Loucy (cell line): Measurements from ENCODE around the gene TNRC6C.

Source experiments
- H2AFZ ChIP-seq: fragments of 200-600 bp; sonication (generic); 2 replicates; pipeline ENCODE4 v1.6.0; 2016; ENCODE audit warnings: antibody characterized with exemption, mild to moderate bottlenecking, low read length, moderate library complexity
- H3F3A ChIP-seq: fragments of 200-600 bp; 2 replicates; pipeline ENCODE4 v1.6.0; 2016; ENCODE audit warnings: antibody characterized with exemption, low read depth, mild to moderate bottlenecking
- H3K27me3 ChIP-seq: fragments of 200-600 bp; sonication (generic); 2 replicates; pipeline ENCODE4 v1.6.1; 2014; ENCODE audit warnings: low read length, mild to moderate bottlenecking; ENCODE audit not compliant: insufficient read depth, poor library complexity, severe bottlenecking
- H3K36me3 ChIP-seq: fragments of 200-600 bp; sonication (generic); 2 replicates; pipeline ENCODE4 v1.6.1; 2016; ENCODE audit warnings: low read length; ENCODE audit not compliant: insufficient read depth
- H3K4me1 ChIP-seq: fragments of 200-600 bp; sonication (generic); 2 replicates; pipeline ENCODE4 v1.5.1; 2014; ENCODE audit warnings: low read length, mild to moderate bottlenecking; ENCODE audit not compliant: insufficient read depth, poor library complexity, severe bottlenecking
- H3K4me2 ChIP-seq: fragments of 200-600 bp; sonication (generic); 2 replicates; pipeline ENCODE4 v1.6.0; 2014; ENCODE audit warnings: antibody characterized with exemption, low read length, low read depth, mild to moderate bottlenecking; ENCODE audit not compliant: poor library complexity, severe bottlenecking
- H3K4me3 ChIP-seq: fragments of 200-600 bp; sonication (generic); 2 replicates; pipeline ENCODE4 v1.5.1; 2014; ENCODE audit warnings: low read length, mild to moderate bottlenecking, mixed read lengths; ENCODE audit not compliant: poor library complexity, severe bottlenecking
- H3K79me2 ChIP-seq: fragments of 200-600 bp; sonication (generic); 2 replicates; pipeline ENCODE4 v1.6.1; 2014; ENCODE audit warnings: low read length; ENCODE audit not compliant: insufficient read depth
- H3K9ac ChIP-seq: fragments of 200-600 bp; sonication (generic); 2 replicates; pipeline ENCODE4 v1.6.0; 2014; ENCODE audit warnings: mild to moderate bottlenecking, low read depth, low read length, moderate library complexity; ENCODE audit not compliant: poor library complexity, severe bottlenecking
- H3K9me2 ChIP-seq: fragments of 200-600 bp; sonication (generic); replicated peaks from 2 replicates; pipeline ENCODE4 v1.6.1; 2016; ENCODE audit warnings: low read depth, low read length, mixed read lengths
- H3K9me3 ChIP-seq: fragments of 200-600 bp; sonication (generic); 2 replicates; pipeline ENCODE4 v1.6.1; 2014; ENCODE audit warnings: mild to moderate bottlenecking, antibody characterized with exemption, low read length, low read depth; ENCODE audit not compliant: insufficient read depth
- H4K20me1 ChIP-seq: fragments of 200-600 bp; sonication (generic); 2 replicates; pipeline ENCODE4 v1.6.0; 2014; ENCODE audit warnings: antibody characterized with exemption, low read length, mild to moderate bottlenecking; ENCODE audit not compliant: insufficient read depth, poor library complexity, severe bottlenecking
- CTCF ChIP-seq: fragments of 200-600 bp; sonication (generic); conservative IDR thresholded peaks from 2 replicates; pipeline ENCODE4 v1.5.1; 2014; ENCODE audit warnings: mild to moderate bottlenecking, antibody characterized with exemption, low read length
- EZH2phosphoT487 ChIP-seq: fragments of 200-600 bp; IDR thresholded peaks from 2 replicates; pipeline ENCODE4 v1.6.1; 2018; ENCODE audit warnings: antibody characterized with exemption, mild to moderate bottlenecking, moderate library complexity, borderline replicate concordance

TNRC6C gene

GRCh38 chr17:77914385-77915254, 43.9 kb upstream of the TNRC6C start:
- Histone ChIP-seq H3K79me2 (no peaks in the 10 kb centered on the region), H3K4me2 (no peak overlapping the region), H3F3A (no peaks in the 10 kb centered on the region), H3K4me3 (no peak overlapping the region), H3K36me3 (no peaks in the 10 kb centered on the region), H4K20me1 (no peaks in the 10 kb centered on the region), H2AFZ (no peak overlapping the region), H3K9me2 (no peaks in the 10 kb centered on the region), H3K9me3 (no peaks in the 10 kb centered on the region), H3K9ac (no peak overlapping the region), H3K27me3 (no peaks in the 10 kb centered on the region), H3K4me1 (no peaks in the 10 kb centered on the region)
- peak; percentile 47 for TF ChIP-seq CTCF
- no peak for TF ChIP-seq EZH2phosphoT487

GRCh38 chr17:77915594-77916021, 42.9 kb upstream of the TNRC6C start:
- no peak overlapping the region for H2AFZ ChIP-seq

GRCh38 chr17:77916264-77916663, 42.2 kb upstream of the TNRC6C start:
- TF ChIP-seq CTCF = no peak
- no peak for TF ChIP-seq EZH2phosphoT487
- Histone ChIP-seq H4K20me1 (no peaks in the 10 kb centered on the region), H3K79me2 (no peaks in the 10 kb centered on the region), H3K36me3 (no peaks in the 10 kb centered on the region), H2AFZ (no peak overlapping the region), H3K27me3 (no peaks in the 10 kb centered on the region), H3K9me3 (no peaks in the 10 kb centered on the region), H3K9me2 (no peaks in the 10 kb centered on the region), H3K4me1 (no peaks in the 10 kb centered on the region), H3K4me3 (no peak overlapping the region), H3F3A (no peaks in the 10 kb centered on the region), H3K9ac (no peak overlapping the region), H3K4me2 (no peak overlapping the region)

More at GRCh38 chr17:77915594-77916021, 42.9 kb upstream of the TNRC6C start:
- Histone ChIP-seq H4K20me1 (no peaks in the 10 kb centered on the region), H3K9me3 (no peaks in the 10 kb centered on the region), H3K9me2 (no peaks in the 10 kb centered on the region), H3K4me3 (no peak overlapping the region), H3K79me2 (no peaks in the 10 kb centered on the region), H3K4me2 (no peak overlapping the region), H3K4me1 (no peaks in the 10 kb centered on the region), H3K9ac (no peak overlapping the region), H3K36me3 (no peaks in the 10 kb centered on the region), H3K27me3 (no peaks in the 10 kb centered on the region), H3F3A (no peaks in the 10 kb centered on the region)
- TF ChIP-seq CTCF (no peak), EZH2phosphoT487 (no peak)
